GM21381 (cell line): ENCODE data around the gene LRRC56.

Experiments
- ATAC-seq: cut with Tn5 transposase; IDR thresholded peaks from one replicate; pipeline ENCODE4 v1.9.1; 2021; ENCODE audit warnings: mild to moderate bottlenecking, moderate library complexity; ENCODE audit not compliant: unreplicated experiment

Gene LRRC56

DNA sequence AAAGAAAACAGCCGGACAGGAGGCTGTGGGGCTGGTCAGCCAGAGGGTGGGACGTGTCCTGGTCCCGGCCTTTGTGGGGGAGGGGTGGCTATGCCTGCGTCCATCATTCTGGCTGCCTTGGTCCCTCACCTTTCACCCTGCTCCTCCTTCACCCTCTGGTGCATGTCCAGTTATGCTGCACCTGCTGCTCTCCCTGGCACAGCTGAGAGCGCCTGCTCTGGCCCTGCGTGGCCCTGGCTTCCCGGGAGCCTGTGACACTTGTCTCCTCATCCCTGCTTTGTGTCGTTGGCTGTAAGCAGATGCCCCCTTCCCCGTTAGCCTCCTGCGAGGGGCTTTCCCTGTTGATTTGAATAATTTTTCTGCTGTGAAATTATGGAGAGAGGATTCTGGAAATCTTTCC lies 55.6 kb downstream of the LRRC56 start:
- no peak for ATAC-seq

DNA sequence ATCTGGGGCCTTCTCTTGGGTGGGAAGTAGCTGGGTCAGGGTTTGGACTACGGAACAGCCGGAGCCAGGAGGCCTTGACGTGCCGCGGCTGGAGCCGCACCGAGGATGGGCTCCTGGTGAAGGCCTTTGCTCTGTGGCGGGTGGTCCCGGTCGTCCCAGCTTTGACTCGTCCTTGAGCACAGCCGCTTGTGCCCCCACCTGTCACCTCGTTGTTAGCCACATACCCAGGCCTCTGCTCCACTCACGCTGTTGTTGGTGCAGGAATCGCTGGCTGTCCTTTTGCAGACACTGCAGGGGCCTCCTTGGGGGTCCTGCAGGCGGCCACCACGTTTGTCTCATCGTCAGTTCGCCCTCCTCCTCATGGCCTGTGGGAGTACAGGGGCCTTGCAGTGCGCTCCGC lies 56.0 kb downstream of the LRRC56 start:
- ATAC-seq: no peak

DNA sequence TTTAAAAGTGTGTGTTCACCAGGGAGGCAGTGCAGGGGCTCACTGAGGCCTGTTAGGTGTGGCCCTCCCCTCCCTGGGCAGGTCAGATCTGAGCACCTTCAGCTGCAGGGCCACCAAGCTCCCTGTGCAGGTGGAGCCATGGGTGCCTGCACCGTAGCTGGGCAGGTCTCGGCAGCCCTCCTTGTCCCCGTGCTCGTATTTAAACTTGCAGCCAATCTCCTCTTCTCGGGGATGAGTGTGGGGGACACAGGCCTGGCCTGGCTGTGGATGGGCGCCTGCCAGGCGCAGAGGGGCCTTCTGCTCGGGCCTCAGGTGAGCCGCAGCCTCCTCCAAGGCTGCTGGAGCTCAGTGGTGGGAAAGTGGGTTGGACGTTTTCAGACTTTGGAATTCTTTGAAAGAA lies 58.1 kb downstream of the LRRC56 start:
- ATAC-seq: no peak

- no peak for ATAC-seq
Observed at GRCh38 chr11:596374-596773, 59.0 kb downstream of the LRRC56 start.

DNA sequence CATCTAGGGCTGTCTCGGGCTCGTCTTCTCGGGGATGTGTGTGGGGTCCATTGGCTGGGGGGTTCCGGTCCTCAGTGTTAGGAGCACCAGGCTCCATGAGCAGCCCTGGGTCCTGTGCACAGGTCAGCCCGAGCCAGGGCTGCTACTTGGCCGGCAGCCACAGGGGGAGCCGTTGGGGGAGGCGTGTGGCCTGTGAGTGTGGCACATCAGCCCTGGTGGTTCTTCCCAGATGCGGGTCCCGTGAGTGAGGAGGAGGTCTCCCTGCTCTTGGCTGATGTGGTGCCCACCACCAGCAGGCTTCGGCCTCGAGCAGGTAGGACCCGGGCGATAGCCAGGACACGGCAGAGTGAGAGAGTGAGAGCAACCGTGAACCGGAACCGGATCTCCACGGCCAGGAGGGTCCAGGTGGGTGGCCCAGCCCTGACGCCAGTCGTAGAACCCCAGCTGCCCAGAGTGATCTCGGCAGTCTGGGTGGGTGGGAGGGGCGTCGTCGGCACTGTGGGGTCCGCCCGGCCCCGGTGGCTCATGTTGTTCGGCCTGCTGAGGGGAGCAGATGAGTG lies 59.9 kb downstream of the LRRC56 start:
- no peak for ATAC-seq

GRCh38 chr11:598005-598680 lies 60.8 kb downstream of the LRRC56 start:
- no peak for ATAC-seq

GRCh38 chr11:601573-602245 lies 64.4 kb downstream of the LRRC56 start:
- ATAC-seq: no peak

DNA sequence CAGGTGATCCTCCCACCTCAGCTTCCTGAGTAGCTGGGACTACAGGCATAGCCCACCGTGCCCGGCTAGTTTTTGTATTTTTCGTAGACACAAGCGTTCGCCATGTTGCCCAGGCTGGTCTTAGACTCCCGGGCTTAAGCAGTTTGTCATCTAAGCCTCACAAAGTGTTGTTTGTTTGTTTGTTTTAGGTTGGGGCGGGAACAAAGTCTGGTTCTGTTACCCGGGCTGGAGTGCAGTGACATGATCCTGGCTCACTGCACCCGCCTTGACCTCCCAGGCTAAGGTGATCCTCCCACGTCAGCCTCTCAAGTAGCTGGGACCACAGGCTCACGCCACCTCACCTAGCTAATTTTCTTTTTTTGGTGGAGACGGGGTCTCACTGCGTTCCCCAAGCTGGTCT lies 65.8 kb downstream of the LRRC56 start:
- ATAC-seq: no peak
